HG03520 (cell line): Measurements from ENCODE around the gene SYNC.
"Not testable (repeated sequence)": the region's sequence is repeated elsewhere in the genome, so short reads cannot be mapped to it uniquely, and the experiment has no call there.

Experiments used
- ATAC-seq: cut with Tn5 transposase; IDR thresholded peaks from one replicate; pipeline ENCODE4 v1.9.1; 2021; ENCODE audit warnings: mild to moderate bottlenecking, moderate library complexity; ENCODE audit not compliant: unreplicated experiment

Gene SYNC

GRCh38 chr1:32724678-32725614 lies 22.4 kb upstream of the SYNC start:
- no peak for ATAC-seq

DNA sequence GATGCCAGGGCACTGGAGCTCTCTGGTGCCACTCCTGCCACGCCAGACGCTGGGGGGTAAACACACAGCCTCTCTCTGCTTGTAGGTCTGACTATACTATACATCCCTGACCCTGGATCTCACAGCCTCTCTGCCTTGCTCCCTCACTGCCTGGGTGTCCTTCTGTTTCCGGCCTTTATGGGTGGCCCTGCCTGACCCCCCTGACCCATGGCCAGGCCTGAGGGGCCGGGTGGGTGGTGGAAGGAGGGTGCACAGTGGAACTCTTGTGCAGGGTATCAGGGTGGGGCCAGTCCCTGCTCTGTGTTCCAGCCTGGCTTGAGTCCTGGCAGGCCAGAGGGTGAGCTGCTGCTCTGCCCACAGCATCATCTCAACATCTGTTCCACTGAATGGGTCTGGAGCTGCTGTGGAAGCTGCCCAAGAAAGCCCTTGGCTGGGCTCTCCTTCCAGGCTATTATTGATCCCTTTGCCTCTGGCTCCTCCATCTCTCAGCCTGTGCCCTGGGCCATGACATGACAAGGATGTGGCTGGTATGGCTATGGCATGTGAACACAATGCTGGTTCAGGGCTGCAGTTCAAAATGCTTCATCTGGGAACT lies 17.2 kb upstream of the SYNC start:
- ATAC-seq, result no peak

DNA sequence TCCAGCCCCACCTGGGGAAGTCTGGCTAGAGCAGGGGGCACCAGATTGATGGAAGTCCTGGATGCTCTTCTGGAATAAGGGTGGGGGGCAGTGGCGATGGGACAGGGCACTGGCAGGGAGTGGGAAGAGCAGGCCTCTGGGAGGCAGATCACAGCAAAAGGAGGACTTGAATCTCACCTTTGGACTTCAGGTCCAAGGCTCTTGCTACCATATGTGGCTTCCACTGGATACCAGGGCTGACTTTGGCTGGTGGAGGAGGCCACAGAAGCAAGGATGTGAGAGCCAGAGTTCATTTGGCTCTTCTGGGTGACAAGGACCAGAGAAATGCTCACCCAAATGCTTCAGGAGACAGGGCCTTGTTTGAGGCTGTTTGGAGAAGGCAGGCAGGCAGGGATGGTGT lies 16.0 kb upstream of the SYNC start:
- no peak for ATAC-seq

- ATAC-seq, result no peak
Observed at GRCh38 chr1:32718036-32718435, 15.5 kb upstream of the SYNC start.

DNA sequence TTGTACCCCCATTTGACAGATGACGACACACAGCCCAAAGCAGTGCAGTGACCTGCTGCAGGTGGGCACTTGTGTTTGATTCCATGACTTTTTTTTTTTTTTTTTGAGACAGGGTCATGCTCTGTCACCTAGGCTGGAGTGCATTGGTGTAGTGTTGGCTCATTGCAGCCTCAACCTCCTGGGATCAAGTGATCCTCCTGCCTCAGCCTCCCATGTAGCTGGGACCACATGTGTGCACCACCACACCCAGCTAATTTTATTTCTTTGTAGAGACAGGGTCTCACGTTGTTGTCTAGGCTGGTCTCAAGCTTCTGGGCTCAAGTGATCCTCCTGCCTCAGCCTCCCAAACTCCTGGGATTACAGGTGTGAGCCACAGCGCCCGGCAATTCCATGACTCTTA lies 14.9 kb upstream of the SYNC start:
- no peak for ATAC-seq

- no peak for ATAC-seq
Observed at GRCh38 chr1:32716312-32717148, 14.0 kb upstream of the SYNC start.

DNA sequence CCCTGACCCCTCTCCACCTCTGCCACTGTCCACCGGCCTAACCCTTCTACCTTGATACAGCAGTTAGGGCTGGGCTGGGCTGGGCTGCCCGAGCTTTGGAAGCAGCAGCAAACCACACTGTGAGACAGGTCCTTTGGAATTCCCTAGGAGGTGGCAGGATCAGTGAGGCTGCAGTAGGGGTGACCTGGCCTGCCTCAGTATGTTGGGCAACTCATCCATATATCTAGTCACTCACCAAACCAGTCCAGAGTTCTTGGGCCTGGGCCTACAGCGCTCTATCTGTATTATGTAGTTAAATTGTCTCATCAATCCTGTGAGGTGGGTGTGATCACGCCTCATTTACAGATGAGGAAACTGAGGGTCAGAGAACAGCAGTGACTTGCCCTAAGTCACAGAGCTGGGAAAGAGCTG lies 13.3 kb upstream of the SYNC start:
- no peak for ATAC-seq

DNA sequence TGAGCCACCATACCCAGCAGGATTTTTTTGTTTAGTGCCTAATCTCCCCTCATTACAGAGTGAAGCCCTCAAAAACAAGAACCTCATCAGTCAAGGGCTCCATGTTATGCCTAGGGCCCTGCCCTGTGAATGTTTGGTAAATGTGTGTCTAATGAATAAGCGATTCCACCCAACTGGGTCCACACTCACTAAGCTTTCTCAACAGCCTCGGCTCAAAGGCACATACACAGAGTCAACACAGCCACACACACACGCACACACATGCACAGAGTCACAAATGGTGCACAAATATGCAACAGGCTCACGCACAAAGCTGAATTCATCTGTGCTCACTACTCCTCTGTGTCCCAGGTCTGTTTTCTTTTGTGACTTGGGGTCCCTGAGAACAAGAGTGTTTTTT lies 11.7 kb upstream of the SYNC start:
- ATAC-seq, result no peak

- ATAC-seq, result no peak
Observed at GRCh38 chr1:32713081-32713480, 10.5 kb upstream of the SYNC start.

- not testable (repeated sequence) for ATAC-seq
Observed at GRCh38 chr1:32711221-32711620, 8.7 kb upstream of the SYNC start.

- no peak for ATAC-seq
Observed at GRCh38 chr1:32709476-32709875, 6.9 kb upstream of the SYNC start.

- no peak for ATAC-seq
Observed at GRCh38 chr1:32709075-32709474, 6.5 kb upstream of the SYNC start.

DNA sequence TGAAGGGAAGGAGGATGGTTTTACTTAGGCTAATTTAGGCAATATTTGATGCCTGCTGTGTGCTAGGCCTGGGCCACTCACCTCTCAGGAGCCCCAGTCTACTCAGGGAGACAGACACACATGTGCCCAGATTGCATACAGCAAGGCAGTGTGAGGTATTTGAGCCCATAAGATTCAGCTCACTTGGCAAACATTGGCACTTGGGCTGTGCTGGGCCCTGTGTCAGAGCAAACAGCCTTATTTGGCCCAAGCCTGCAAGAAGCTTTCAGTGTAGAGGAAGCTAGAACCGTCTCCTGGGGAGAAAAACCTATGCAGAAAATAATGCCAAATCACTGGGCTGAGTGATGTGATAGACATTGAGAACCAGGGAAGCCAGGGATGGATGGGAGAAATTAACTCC lies 3.9 kb upstream of the SYNC start:
- no peak for ATAC-seq

GRCh38 chr1:32705516-32705915 lies 2.9 kb upstream of the SYNC start:
- no peak for ATAC-seq

- no peak for ATAC-seq
Observed at GRCh38 chr1:32703479-32704291, 1.1 kb upstream of the SYNC start.

- ATAC-seq, result no peak
Observed at GRCh38 chr1:32701951-32702598, 495 bp downstream of the SYNC start.

- no peak for ATAC-seq
Observed at GRCh38 chr1:32701421-32701911, 1.1 kb downstream of the SYNC start.

DNA sequence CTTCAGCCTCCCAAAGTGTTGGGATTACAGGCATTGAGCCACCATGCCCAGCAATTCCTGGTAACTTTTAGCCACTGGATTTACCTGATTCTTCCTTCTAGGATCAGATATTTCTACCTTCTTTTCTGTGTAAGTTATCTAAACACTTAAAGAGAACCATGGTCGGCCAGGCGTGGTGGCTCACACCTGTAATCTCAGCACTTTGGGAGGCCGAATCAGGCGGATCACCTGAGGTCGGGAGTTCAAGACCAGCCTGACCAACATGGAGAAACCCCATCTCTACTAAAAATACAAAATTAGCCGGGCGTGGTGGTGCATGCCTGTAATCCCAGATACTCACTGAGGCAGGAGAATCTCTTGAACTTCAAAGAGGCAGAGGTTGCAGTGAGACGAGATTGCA lies 5.6 kb downstream of the SYNC start:
- ATAC-seq, result not testable (repeated sequence)

- ATAC-seq, result no peak
Observed at GRCh38 chr1:32696041-32696440, 6.5 kb downstream of the SYNC start.
